GM12874 (cell line): Measurements from ENCODE around the gene NXN.

Experiments used
- TF ChIP-seq, protein P1 (sequence below): IDR thresholded peaks from 2 replicates; pipeline ENCODE4 v1.5.1; 2011; ENCODE audit warnings: low read depth, mild to moderate bottlenecking, control low read depth, low read length, moderate library complexity; ENCODE audit not compliant: insufficient read depth

The NXN gene

DNA sequence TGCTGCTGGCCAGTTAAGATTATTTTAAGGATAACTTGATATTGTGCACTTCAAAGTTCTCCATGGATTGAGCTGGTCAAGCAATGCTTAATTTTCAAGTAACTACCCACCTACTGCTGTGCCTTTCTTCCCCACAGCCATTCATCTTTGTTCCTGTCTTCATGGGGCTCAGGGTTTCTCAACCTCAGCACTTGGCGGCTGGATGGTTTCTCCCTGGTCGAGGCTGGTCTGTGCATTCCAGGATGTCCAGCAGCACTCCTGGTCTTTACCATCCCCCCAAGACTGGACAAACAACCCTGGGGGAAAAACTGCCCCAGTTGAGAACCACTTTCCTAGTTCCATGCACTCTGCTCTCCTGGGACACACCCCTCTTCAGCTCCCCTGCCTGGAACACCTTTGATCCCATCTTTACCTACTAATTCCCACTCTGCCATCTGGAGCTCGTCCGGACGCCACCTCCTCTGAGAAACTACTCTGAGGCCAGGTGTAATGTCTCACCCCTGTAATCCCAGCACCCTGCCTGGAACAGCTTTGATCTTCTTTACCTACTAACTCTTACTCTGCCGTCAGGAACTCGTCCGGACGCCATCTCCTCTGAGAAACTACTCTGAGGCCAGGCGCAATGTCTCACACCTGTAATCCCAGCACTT lies 81.5 kb downstream of the NXN start:
- TF ChIP-seq, protein P1, sequence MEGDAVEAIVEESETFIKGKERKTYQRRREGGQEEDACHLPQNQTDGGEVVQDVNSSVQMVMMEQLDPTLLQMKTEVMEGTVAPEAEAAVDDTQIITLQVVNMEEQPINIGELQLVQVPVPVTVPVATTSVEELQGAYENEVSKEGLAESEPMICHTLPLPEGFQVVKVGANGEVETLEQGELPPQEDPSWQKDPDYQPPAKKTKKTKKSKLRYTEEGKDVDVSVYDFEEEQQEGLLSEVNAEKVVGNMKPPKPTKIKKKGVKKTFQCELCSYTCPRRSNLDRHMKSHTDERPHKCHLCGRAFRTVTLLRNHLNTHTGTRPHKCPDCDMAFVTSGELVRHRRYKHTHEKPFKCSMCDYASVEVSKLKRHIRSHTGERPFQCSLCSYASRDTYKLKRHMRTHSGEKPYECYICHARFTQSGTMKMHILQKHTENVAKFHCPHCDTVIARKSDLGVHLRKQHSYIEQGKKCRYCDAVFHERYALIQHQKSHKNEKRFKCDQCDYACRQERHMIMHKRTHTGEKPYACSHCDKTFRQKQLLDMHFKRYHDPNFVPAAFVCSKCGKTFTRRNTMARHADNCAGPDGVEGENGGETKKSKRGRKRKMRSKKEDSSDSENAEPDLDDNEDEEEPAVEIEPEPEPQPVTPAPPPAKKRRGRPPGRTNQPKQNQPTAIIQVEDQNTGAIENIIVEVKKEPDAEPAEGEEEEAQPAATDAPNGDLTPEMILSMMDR: no peak

DNA sequence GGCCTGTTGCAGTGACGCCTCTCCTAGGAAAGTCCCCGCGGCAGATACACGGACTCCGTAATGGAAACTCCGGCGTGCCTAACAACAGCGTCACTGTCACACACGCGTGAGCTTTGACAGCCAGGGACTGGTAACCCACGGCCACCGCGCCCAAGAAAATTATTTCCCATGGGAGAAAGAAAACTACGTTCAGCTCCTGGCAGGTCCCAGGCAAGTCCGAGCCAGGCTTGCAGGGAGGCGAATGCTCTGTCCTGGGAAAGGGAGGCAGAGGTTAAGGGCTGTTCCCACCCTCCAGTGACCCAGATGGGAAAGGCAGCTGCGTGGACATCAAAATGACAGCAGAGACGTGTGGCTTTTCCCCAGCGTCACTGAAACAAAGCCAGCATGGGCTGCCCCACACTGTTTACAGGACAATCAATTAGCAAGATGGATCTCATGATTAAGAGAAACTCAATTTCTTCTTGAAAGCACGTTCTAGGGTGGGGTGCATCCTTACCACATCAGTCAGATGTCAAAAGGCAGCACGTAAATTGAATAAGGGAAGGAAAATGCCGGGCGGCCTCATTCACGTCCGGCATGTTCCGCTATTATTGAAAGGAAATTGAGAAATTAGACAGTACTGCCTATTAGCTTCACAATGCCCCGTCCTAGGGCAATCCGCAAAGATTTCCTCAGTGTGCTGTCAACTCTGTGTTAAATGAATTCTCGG lies 82.5 kb downstream of the NXN start:
- TF ChIP-seq, protein P1: no peak

DNA sequence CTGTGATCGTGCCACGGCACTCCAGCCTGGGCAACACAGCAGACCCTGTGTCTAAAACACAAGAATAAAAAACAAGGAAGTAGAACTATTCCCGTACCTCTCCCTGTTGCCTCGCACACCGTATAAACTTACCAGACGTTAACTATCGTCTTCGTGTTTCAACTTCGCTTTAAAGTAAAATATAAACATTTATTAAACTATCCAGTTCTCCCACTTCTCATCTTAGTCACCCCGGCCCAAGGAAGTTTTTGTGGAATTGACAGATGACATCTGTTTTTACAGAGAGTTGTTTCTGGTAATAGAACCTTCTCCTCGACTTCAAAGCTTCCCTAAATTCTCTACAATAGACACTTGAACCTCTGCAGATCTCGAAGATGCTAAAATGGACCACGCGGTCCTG lies 83.1 kb downstream of the NXN start:
- TF ChIP-seq, protein P1: no peak

DNA sequence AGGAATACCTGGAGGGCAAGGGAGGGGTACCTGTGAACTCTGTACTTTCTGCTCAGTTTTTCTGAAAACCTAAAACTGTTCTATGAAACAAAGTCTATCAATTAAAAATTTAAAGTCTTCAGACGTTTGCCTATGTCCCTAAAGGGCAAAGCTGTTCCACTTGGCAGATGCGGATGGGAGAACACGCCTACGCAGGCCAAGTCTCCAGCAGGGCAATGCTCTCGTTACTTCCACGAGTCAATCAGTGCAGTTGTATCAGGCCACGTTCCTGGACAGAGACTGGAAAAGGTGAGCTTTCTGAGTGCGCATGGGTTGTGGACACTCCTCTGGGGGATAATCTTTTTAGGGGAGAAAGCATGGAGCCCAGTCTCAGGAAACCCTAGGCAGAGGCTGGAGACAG lies 86.6 kb downstream of the NXN start:
- TF ChIP-seq, protein P1: no peak

DNA sequence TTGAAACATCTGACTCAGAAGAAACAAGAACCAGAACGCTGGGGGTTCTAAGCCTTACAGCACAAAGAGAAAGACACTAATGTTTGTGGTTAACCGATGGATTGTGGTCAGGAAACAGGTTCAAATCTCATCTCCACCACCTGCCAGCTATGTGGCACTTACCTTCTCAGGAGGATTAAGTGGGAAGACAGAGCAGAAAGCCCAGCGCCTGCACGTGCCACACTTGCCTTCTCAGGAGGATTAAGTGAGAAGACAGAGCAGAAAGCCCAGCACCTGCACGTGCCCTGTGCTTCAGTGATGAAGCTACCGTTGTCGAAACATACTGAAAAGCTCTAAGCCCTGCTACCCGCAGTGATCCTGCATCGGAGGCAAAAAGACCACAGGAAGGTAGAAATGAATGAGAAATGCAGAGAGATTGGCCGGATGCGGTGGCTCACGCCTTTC lies 90.6 kb downstream of the NXN start:
- TF ChIP-seq, protein P1: no peak

DNA sequence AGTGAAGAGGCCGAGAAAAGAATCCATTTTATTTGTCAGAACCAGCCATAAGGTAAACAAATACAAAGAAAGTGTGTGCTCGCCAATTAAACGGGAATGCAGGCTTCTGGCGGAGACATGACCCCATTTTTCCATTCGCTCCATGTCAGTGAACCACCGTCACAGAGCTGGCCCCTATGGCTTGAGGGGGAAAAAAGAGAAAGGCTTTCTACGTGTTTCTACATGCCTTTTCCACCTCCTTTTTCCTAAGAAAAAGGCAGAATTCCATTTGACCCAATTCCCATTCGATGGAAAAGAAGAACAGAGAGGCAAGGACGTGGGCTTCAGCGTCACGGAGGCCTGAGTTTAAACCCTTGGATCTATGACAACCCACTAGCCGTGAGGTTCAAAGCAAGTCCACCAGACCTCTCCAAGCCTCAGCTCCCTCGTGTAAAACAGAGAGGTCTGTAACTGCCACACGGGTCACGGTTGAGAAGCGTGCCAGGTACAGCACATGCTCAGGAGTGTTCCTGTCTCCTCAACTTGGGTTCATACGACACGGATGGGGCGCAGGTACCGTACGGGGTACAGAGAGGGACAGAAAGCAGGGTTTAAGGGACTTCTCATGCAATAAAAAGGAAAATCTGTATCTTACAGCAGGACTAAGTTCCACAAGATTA lies 91.9 kb downstream of the NXN start:
- TF ChIP-seq, protein P1: no peak

DNA sequence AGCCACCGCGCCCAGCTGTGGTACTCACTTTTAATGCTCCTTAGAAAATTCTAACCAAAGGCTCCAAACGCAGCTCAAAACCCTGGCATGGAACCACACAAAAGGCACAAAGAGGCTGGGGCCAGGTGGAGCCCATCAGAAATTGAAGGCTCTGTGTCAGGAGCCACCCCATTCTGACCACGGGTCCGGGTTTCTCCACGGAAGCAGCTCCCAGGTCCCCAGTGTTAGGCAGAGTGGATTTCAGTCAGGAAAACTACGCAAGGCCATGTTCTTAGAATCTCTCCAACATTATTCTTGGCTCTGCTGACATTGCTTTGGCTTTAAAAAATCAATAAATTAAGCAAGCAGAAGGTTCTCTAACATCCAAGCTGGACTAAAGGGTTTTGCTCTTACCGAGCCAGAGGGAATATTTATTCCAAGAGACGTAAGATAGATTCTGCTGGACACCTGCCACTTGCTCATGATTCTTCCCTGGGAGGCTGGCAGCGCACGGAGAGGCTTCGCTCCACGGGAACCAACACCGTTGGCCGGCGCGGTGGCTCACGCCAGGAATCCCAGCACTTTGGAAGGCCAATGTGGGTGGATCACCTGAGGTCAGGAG lies 93.5 kb downstream of the NXN start:
- TF ChIP-seq, protein P1: no peak
